D721Med (cell line): ENCODE results near the gene FADS3.

Experiments used
- DNase-seq: peaks from one replicate; pipeline ENCODE4 v3.0.0; 2011; ENCODE audit warnings: low spot score; ENCODE audit not compliant: insufficient read length
- FAIRE-seq: peaks from 2 replicates; lab custom pipeline; 2011; peaks lifted over from hg19 to GRCh38; lab: Jason Lieb, UNC
- CTCF ChIP-seq: IDR thresholded peaks from 2 replicates; pipeline ENCODE4 v1.5.1; 2012; ENCODE audit warnings: mild to moderate bottlenecking, control low read depth; ENCODE audit not compliant: insufficient read depth; ENCODE audit errors: missing control alignments

Gene FADS3

GRCh38 chr11:61896665-61897386, 5.5 kb upstream of the FADS3 start:
- TF ChIP-seq CTCF, result no peak
- FAIRE-seq, result no peak
- no peak for DNase-seq

- TF ChIP-seq CTCF, result no peak
- DNase-seq (no peak), FAIRE-seq (no peak)
These were observed 4.3 kb upstream of the FADS3 start for GRCh38 chr11:61895718-61896059.

GRCh38 chr11:61895046-61895717, 3.8 kb upstream of the FADS3 start:
- FAIRE-seq (no peak), DNase-seq (no peak)
- no peak for TF ChIP-seq CTCF

- no peak for DNase-seq
- TF ChIP-seq CTCF, result no peak
- FAIRE-seq, result no peak
These were observed 2.6 kb upstream of the FADS3 start for GRCh38 chr11:61893981-61894380.

- DNase-seq, result no peak
These were observed 683 bp upstream of the FADS3 start for GRCh38 chr11:61892085-61892370.

GRCh38 chr11:61890529-61891330, 615 bp downstream of the FADS3 start:
- TF ChIP-seq CTCF, result no peak
- DNase-seq (no peak), FAIRE-seq (no peak)

More at GRCh38 chr11:61892085-61892370, 683 bp upstream of the FADS3 start:
- no peak for TF ChIP-seq CTCF
- no peak for FAIRE-seq
